Activated T-cell treated with anti-CD3 and anti-CD28 coated beads, Interleukin-2, amount 50 U/mL, for 4 hours (primary cell): Measurements from ENCODE around the gene TTLL5. TPM values are rescaled to one million over a fixed set of nuclear protein-coding genes. Genes with fewer than 3 reads are reported as not detected.
A peak's percentile ranks its signal among the peaks of the same experiment; 100 is the strongest.
"Not testable (repeated sequence)": the region's sequence is repeated elsewhere in the genome, so short reads cannot be mapped to it uniquely, and the experiment has no call there.

Experiments used
- ATAC-seq, 2 donors: fragments of 200-7000 bp; cut with Tn5 transposase; one replicate each; pipeline ENCODE4 v1.10.0; 2021
- DNase-seq: peaks from one replicate; pipeline ENCODE4 v3.0.0-alpha.2; 2020
- H3K27me3 Mint-ChIP-seq: one replicate; pipeline ENCODE4 v1.8.0; 2021; ENCODE audit warnings: low read depth, mixed read lengths
- H3K36me3 Mint-ChIP-seq: one replicate; pipeline ENCODE4 v1.8.0; 2022; ENCODE audit warnings: mixed read lengths; ENCODE audit not compliant: insufficient read depth
- H3K4me1 Mint-ChIP-seq: one replicate; pipeline ENCODE4 v1.8.0; 2021; ENCODE audit warnings: low read depth, mixed read lengths
- H3K4me3 Mint-ChIP-seq: one replicate; pipeline ENCODE4 v1.8.0; 2021; ENCODE audit warnings: mild to moderate bottlenecking, moderate library complexity, mixed read lengths
- H3K9me3 Mint-ChIP-seq: one replicate; pipeline ENCODE4 v1.8.0; 2021; ENCODE audit warnings: mixed read lengths
- total RNA-seq, 3 donors: library from RNA; stranded (reverse); gene quantifications; one replicate each; pipeline ENCODE4 v1.2.1, GENCODE V29; 2021

Gene TTLL5
- total RNA-seq, 3 donors from 2014 or later, result 21.1 to 25.0 (median 21.1) TPM

DNA sequence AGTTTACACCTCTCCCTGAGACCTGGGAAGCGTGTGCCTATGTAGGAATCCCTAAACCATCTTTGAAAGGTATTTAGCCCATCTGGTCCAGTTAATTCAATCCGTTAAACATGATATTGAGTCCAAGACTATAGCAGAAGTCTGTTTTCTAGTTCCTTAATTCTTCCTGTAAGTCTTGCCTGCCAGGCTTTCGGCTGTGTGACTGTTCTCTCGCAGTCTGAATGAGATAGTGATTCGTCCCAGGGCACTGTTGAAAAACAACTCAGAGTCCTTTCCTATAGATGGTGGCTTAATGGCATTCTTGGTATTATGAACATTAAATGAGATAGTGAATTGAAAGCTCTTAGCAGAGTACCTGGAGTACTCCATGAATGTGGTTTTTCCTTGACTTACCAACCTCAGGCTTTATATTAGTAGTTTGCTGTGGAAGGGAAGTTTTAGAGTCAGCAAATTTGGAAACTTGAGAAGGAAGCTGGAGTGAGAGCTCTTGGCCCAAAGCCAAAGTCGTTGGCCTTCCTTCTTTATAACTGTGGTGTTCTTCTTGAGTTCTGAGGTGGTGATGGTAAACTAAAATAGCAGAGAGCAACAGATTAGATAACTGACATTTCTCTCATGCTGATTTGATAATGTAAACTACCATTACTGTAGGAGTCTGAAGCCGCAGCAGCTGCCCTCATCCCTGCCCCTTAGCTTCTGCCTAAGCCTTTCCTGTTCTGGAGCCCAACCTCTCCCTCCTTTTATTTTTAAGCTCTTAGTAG, 244.3 kb downstream of the TTLL5 start:
- DNase-seq, result no peak
- H3K9me3 Mint-ChIP-seq, result no peaks in the 10 kb centered on the region
- no peak overlapping the region for H3K4me3 Mint-ChIP-seq
- no peaks in the 10 kb centered on the region for H3K27me3 Mint-ChIP-seq
- ATAC-seq, result no peak
- H3K36me3 Mint-ChIP-seq, result peaks cover 2% of the 10 kb centered on the region
- no peaks in the 10 kb centered on the region for H3K4me1 Mint-ChIP-seq

DNA sequence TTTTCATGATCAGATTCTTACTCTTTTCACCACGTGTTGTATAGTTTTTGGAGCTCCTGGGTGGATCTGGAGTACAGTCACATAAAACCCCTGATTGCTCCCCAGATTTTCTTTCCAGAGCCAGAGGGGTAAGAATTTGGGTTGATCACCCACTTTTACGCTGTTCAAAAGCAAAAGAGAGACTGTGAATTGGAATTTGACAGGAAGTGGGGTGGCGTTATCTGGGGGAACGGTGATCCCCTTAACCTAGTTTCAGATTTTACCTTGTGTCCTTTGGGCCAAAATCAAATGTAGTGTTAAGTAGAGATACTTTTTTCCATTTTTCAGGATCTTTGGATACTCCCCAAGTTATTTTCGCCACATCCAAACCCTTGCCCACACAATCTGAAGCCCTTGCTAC, 245.2 kb downstream of the TTLL5 start:
- Mint-ChIP-seq H3K4me1 (no peaks in the 10 kb centered on the region), H3K36me3 (peaks cover 2% of the 10 kb centered on the region), H3K9me3 (no peaks in the 10 kb centered on the region)

GRCh38 chr14:75906680-75907280, 245.7 kb downstream of the TTLL5 start:
- Mint-ChIP-seq H3K9me3 (no peaks in the 10 kb centered on the region), H3K4me1 (no peaks in the 10 kb centered on the region)

More for the DNA sequence above, 245.2 kb downstream of the TTLL5 start:
- no peak for ATAC-seq
- H3K27me3 Mint-ChIP-seq, result no peaks in the 10 kb centered on the region
- DNase-seq, result no peak
- no peak overlapping the region for H3K4me3 Mint-ChIP-seq

DNA sequence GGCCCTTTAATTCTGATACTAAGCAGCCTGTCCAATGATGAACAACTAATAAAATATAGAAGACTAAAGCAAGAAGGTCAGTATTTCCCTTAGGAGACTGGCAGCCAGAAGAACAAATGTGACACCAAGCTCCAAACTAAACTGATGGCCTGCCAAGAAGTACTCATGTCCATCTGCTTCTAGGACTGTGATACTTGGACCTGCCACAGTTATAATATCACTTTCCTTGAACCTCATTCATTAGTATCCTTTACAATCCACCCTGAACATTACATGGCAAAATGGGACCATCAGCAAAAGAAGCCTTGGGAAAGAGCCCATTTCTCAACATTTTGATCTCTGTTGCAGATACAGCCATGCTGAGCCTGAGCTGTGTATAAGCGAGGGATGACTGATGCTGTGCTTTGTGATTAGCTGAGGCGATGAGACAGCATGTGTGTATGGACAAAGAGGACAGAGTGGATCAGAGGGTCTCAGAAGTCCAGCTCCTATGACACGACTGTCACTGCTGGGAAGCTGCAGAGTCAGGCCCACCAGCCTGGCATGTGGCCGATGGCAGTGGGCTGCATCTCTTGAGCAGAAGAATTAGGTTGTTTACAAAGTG, 246.8 kb downstream of the TTLL5 start:
- Mint-ChIP-seq H3K4me3 (no peak overlapping the region), H3K27me3 (no peaks in the 10 kb centered on the region), H3K4me1 (no peaks in the 10 kb centered on the region), H3K36me3 (peaks cover 5% of the 10 kb centered on the region), H3K9me3 (no peaks in the 10 kb centered on the region)
- DNase-seq (no peak), ATAC-seq (no peak)

More at GRCh38 chr14:75906680-75907280, 245.7 kb downstream of the TTLL5 start:
- Mint-ChIP-seq H3K4me3 (no peak overlapping the region), H3K36me3 (peaks cover 2% of the 10 kb centered on the region), H3K27me3 (no peaks in the 10 kb centered on the region)
- DNase-seq (peak; percentile 66), ATAC-seq (no peak)

- ATAC-seq (no peak), DNase-seq (no peak)
- Mint-ChIP-seq H3K36me3 (peaks cover 5% of the 10 kb centered on the region), H3K27me3 (no peaks in the 10 kb centered on the region), H3K9me3 (no peaks in the 10 kb centered on the region), H3K4me1 (no peaks in the 10 kb centered on the region), H3K4me3 (no peak overlapping the region)
These were observed 248.6 kb downstream of the TTLL5 start for GRCh38 chr14:75909630-75910029.

DNA sequence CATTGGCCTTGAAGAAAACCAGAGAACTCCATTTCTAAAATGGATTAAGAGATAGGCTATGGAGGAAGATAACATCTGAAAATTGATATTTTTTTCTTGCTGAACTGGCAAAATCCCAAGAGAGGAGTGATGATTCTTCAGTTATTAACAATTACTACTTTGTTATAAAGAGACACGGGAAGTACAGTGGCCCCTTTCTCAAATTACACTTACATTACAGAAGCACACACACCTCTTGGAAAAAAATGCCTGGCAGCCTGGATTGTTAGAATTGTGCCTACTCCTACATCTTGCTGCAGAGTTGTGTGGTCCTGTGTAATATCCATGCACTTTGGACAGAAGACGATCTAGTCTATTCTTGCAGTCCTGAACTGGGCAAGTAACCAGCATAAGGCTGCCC, 249.0 kb downstream of the TTLL5 start:
- DNase-seq, result no peak
- ATAC-seq, result no peak
- no peaks in the 10 kb centered on the region for H3K9me3 Mint-ChIP-seq
- no peaks in the 10 kb centered on the region for H3K27me3 Mint-ChIP-seq
- no peak overlapping the region for H3K4me3 Mint-ChIP-seq
- no peaks in the 10 kb centered on the region for H3K4me1 Mint-ChIP-seq
- peaks cover 5% of the 10 kb centered on the region for H3K36me3 Mint-ChIP-seq

GRCh38 chr14:75911883-75912282, 250.8 kb downstream of the TTLL5 start:
- Mint-ChIP-seq H3K36me3 (peaks cover 7% of the 10 kb centered on the region), H3K4me1 (no peaks in the 10 kb centered on the region), H3K9me3 (no peaks in the 10 kb centered on the region), H3K4me3 (no peak overlapping the region), H3K27me3 (no peaks in the 10 kb centered on the region)
- DNase-seq (no peak), ATAC-seq (no peak)

- no peaks in the 10 kb centered on the region for H3K9me3 Mint-ChIP-seq
- H3K27me3 Mint-ChIP-seq, result no peaks in the 10 kb centered on the region
- DNase-seq (no peak), ATAC-seq (no peak)
- H3K36me3 Mint-ChIP-seq, result peaks cover 7% of the 10 kb centered on the region
- H3K4me3 Mint-ChIP-seq, result no peak overlapping the region
- H3K4me1 Mint-ChIP-seq, result no peaks in the 10 kb centered on the region
These were observed 252.1 kb downstream of the TTLL5 start for GRCh38 chr14:75913183-75913582.

DNA sequence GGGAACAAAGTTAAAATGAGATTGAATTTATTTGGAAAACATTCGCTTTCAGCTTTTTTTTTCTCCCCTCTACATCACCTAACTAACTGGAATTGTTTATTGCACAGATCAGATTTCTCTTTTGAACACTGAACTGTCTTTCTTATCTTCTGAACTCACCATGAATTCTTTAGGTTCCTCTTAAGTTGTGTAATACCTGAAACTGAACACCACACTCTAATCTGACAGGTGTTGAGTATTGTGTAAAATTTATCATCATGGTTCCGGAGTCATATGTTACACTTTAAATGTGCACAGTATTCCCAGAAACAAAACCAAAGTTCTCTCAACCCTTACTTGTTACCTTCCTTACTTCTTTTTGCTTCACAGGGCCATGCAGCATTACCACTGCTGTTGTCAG, 254.0 kb downstream of the TTLL5 start:
- H3K27me3 Mint-ChIP-seq, result no peaks in the 10 kb centered on the region
- no peaks in the 10 kb centered on the region for H3K4me1 Mint-ChIP-seq
- H3K4me3 Mint-ChIP-seq, result no peak overlapping the region
- H3K9me3 Mint-ChIP-seq, result no peaks in the 10 kb centered on the region
- H3K36me3 Mint-ChIP-seq, result peaks cover 7% of the 10 kb centered on the region
- DNase-seq (no peak), ATAC-seq (no peak)

DNA sequence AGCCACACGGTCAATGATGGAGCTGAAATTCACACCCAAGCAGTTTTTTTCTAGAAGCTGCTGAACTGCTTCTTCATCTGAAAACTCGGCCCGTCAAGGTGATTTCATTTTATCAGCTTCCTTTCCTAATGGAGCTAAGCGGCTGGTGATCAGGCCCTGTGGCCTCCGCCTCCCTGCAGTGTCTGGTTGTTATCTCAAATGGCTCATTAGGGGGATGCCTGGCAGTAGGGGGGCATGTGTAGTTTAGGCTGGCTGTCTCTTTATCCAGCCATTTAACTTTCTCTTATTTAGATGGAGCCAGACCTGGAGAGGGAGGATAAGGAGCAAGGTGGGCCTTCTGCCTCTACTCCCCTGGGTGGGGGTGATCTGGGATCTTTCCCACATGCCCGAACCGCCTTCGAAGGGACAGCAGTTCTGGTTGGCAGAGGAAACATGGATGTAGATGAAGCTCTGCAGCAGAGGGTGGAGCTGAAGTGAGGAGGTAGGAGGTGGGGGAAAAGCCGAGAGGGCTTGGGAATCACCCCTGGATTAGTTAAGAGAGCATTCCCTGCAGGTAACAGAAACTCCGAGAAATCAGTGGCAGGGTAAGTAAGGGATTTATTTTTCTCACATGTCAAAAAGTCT, 256.4 kb downstream of the TTLL5 start:
- DNase-seq (no peak), ATAC-seq (no peak)
- H3K27me3 Mint-ChIP-seq, result no peaks in the 10 kb centered on the region
- H3K9me3 Mint-ChIP-seq, result no peaks in the 10 kb centered on the region
- peaks cover 6% of the 10 kb centered on the region for H3K36me3 Mint-ChIP-seq
- H3K4me3 Mint-ChIP-seq, result no peak overlapping the region
- H3K4me1 Mint-ChIP-seq, result no peaks in the 10 kb centered on the region

DNA sequence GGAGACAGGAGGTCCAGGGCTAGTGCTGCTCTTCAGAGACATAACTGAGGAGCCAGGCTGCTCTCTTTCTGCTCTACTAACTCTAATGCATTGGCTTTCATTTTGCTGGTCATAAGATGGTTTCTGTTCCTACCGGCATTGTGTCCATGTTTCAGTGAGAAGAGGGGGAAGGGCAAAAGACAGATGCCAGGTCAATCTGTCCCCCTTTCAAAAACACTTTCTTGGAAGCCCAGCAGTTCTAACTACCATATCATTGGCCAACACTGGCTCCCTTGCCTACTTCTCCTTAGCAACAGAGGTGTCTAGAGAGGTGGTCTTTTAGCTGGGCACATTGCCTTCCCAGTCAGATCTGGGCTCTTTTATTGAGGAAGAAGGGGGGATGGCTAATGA, 256.9 kb downstream of the TTLL5 start:
- no peak for ATAC-seq
- Mint-ChIP-seq H3K4me1 (no peaks in the 10 kb centered on the region), H3K27me3 (no peaks in the 10 kb centered on the region), H3K4me3 (no peak overlapping the region), H3K36me3 (peaks cover 6% of the 10 kb centered on the region), H3K9me3 (no peaks in the 10 kb centered on the region)
- DNase-seq, result no peak

DNA sequence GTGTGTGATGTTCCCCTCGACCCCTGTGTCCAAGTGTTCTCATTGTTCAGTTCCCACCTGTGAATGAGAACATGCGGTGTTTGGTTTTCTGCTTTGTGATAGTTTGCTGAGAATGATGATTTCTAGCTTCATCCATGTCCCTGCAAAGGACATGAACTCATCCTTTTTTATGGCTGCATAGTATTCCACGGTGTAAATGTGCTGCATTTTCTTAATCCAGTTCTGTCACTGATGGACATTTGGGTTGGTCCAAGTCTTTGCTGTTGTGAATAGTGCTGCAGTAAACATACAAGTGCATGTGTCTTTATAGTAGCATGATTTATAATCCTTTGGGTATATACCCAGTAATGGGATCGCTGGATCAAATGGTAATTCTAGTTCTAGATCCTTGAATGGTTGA, 259.4 kb downstream of the TTLL5 start:
- H3K4me3 Mint-ChIP-seq, ATAC-seq, H3K36me3 Mint-ChIP-seq, H3K9me3 Mint-ChIP-seq, H3K4me1 Mint-ChIP-seq, H3K27me3 Mint-ChIP-seq, DNase-seq: not testable (repeated sequence)

DNA sequence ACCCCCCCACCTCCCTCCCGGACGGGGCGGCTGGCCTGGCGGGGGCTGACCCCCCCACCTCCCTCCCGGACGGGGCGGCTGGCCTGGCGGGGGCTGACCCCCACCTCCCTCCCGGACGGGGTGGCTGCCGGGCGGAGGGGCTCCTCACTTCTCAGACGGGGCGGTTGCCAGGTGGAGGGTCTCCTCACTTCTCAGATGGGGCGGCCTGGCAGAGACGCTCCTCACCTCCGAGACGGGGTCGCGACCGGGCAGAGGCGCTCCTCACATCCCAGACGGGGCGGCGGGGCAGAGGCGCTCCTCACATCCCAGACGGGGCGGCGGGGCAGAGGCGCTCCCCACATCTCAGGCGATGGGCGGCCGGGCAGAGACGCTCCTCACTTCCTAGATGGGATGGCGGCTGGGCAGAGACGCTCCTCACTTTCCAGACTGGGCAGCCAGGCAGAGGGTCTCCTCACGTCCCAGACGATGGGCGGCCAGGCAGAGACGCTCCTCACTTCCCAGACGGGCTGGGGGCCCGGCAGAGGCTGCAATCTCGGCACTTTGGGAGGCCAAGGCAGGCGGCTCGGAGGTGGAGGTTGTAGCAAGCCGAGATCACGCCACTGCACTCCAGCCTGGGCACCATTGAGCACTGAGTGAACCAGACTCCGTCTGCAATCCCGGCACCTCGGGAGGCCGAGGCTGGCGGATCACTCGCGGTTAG, 264.2 kb downstream of the TTLL5 start:
- H3K4me3 Mint-ChIP-seq, H3K4me1 Mint-ChIP-seq, H3K9me3 Mint-ChIP-seq, H3K36me3 Mint-ChIP-seq, H3K27me3 Mint-ChIP-seq, ATAC-seq, DNase-seq: not testable (repeated sequence)

- DNase-seq, result no peak
- Mint-ChIP-seq H3K36me3 (peaks cover 10% of the 10 kb centered on the region), H3K9me3 (no peaks in the 10 kb centered on the region), H3K27me3 (no peaks in the 10 kb centered on the region), H3K4me1 (no peaks in the 10 kb centered on the region), H3K4me3 (no peak overlapping the region)
- no peak for ATAC-seq
These were observed 265.5 kb downstream of the TTLL5 start for GRCh38 chr14:75926431-75927115.
